GM18868 (cell line): ENCODE data around the gene PACSIN2.
"Not testable (repeated sequence)": the region's sequence is repeated elsewhere in the genome, so short reads cannot be mapped to it uniquely, and the experiment has no call there.

Experiments
- ATAC-seq: cut with Tn5 transposase; IDR thresholded peaks from one replicate; pipeline ENCODE4 v1.9.1; 2021; ENCODE audit warnings: mild to moderate bottlenecking, moderate library complexity; ENCODE audit not compliant: unreplicated experiment

The PACSIN2 gene

GRCh38 chr22:42930810-42931420, 84.0 kb downstream of the PACSIN2 start:
- no peak for ATAC-seq

GRCh38 chr22:42929838-42930155, 85.2 kb downstream of the PACSIN2 start:
- ATAC-seq, result no peak

GRCh38 chr22:42928969-42929837, 85.7 kb downstream of the PACSIN2 start:
- ATAC-seq, result no peak

GRCh38 chr22:42927966-42928365, 87.0 kb downstream of the PACSIN2 start:
- ATAC-seq, result no peak

- no peak for ATAC-seq
These were observed 88.2 kb downstream of the PACSIN2 start for GRCh38 chr22:42926768-42927167.

GRCh38 chr22:42926104-42926503, 88.8 kb downstream of the PACSIN2 start:
- no peak for ATAC-seq

GRCh38 chr22:42925598-42925997, 89.4 kb downstream of the PACSIN2 start:
- ATAC-seq, result no peak

GRCh38 chr22:42925031-42925430, 89.9 kb downstream of the PACSIN2 start:
- ATAC-seq, result not testable (repeated sequence)

- no peak for ATAC-seq
These were observed 90.5 kb downstream of the PACSIN2 start for GRCh38 chr22:42924436-42924835.

GRCh38 chr22:42922374-42923191, 92.4 kb downstream of the PACSIN2 start:
- no peak for ATAC-seq

- no peak for ATAC-seq
These were observed 94.7 kb downstream of the PACSIN2 start for GRCh38 chr22:42920101-42920820.

- no peak for ATAC-seq
These were observed 95.8 kb downstream of the PACSIN2 start for GRCh38 chr22:42919199-42919598.

- ATAC-seq, result no peak
These were observed 96.4 kb downstream of the PACSIN2 start for GRCh38 chr22:42918500-42918899.

- ATAC-seq, result not testable (repeated sequence)
These were observed 97.6 kb downstream of the PACSIN2 start for GRCh38 chr22:42917358-42917757.

GRCh38 chr22:42915980-42916765, 98.8 kb downstream of the PACSIN2 start:
- no peak for ATAC-seq

- no peak for ATAC-seq
These were observed 100.4 kb downstream of the PACSIN2 start for GRCh38 chr22:42914511-42915076.

GRCh38 chr22:42913874-42914510, 101.0 kb downstream of the PACSIN2 start:
- ATAC-seq, result no peak

GRCh38 chr22:42912059-42912458, 102.9 kb downstream of the PACSIN2 start:
- no peak for ATAC-seq

GRCh38 chr22:42910221-42910942, 104.6 kb downstream of the PACSIN2 start:
- no peak for ATAC-seq
